Measurements from ENCODE around the gene DGKD.

DNA sequence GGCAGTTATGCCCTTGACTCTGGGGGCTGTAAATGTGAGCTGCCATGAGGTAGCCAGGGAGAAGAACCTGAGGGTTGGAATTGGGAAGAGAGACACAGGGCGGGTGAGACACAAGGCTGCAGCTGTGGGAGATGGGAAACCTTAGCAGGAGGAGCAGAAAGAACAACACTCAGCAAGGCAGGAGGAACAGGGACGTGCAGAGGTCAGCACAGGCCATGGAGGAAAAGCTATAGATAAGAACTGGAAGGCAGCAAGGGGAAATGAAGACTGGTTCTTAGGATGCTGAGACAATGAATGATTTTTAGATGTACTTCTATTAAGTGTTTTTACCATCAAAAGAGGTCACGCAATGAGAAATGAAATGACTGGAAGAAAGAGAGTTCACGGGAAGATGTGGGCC lies 132.1 kb downstream of the DGKD start:
- TF ChIP-seq, protein P1, sequence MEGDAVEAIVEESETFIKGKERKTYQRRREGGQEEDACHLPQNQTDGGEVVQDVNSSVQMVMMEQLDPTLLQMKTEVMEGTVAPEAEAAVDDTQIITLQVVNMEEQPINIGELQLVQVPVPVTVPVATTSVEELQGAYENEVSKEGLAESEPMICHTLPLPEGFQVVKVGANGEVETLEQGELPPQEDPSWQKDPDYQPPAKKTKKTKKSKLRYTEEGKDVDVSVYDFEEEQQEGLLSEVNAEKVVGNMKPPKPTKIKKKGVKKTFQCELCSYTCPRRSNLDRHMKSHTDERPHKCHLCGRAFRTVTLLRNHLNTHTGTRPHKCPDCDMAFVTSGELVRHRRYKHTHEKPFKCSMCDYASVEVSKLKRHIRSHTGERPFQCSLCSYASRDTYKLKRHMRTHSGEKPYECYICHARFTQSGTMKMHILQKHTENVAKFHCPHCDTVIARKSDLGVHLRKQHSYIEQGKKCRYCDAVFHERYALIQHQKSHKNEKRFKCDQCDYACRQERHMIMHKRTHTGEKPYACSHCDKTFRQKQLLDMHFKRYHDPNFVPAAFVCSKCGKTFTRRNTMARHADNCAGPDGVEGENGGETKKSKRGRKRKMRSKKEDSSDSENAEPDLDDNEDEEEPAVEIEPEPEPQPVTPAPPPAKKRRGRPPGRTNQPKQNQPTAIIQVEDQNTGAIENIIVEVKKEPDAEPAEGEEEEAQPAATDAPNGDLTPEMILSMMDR (IDR thresholded peaks at IDR 0.05 in 8 of 11, conservative IDR thresholded peaks at IDR 0.05 in 3 of 11), result no peak
- no peak for TF ChIP-seq POLR2A (IDR thresholded peaks at IDR 0.05)

All from spleen (tissue), 7 donors.